K562 (cell line): Measurements from ENCODE around the gene HOXC12. TPM values are rescaled to one million over a fixed set of nuclear protein-coding genes. Genes with fewer than 3 reads are reported as not detected.

Experiments used
- ATAC-seq: fragments of 200-7000 bp; cut with Tn5 transposase; 3 replicates; pipeline ENCODE4 v1.9.1; 2020; ENCODE audit warnings: moderate library complexity
- BruUV-seq: library from RNA; stranded (reverse); fragments of 400-500 nt; replicated peaks from 2 replicates; lab custom pipeline; 2021; lab: Mats Ljungman, UMichigan
- CTCF ChIA-PET: fragments of 300-600 bp; formaldehyde crosslinking; extraction: SDS; loops from one replicate; lab custom pipeline; 2021; ENCODE audit warnings: low intra/inter-chr PET ratio; lab: Yijun Ruan, JAX
- POLR2A ChIA-PET: fragments of 300-600, 350-650 bp; sonication (Branson Sonifier 250); formaldehyde crosslinking; extraction: SDS; loops from one replicate; lab custom pipeline; 2021; ENCODE audit warnings: antibody characterized with exemption, inconsistent platforms; lab: Yijun Ruan, JAX
- DNase-seq, 4 experiments: peaks; one replicate each; pipeline versions ENCODE4 v3.0.0 to v3.0.0-alpha.2; 2011 to 2018; ENCODE audit warnings: low spot score in 3 of 4, mixed read lengths in 3 of 4; ENCODE audit errors: extremely low read depth in 1 of 4
- FAIRE-seq: peaks from 2 replicates; lab custom pipeline; 2011; peaks lifted over from hg19 to GRCh38; lab: Jason Lieb, UNC
- H2AFZ ChIP-seq: 2 replicates; pipeline ENCODE4 v1.6.0; 2011; ENCODE audit warnings: low read depth, low read length, control low read depth, inconsistent platforms
- H3K27ac ChIP-seq: fragments of 200-600 bp; 3 replicates; pipeline ENCODE4 v1.8.0; 2011; ENCODE audit warnings: low read depth, mild to moderate bottlenecking, control low read depth, inconsistent platforms, low read length, moderate library complexity, mixed read lengths; ENCODE audit errors: extremely low read depth
- H3K27me3 ChIP-seq, 2 experiments: fragments of 300-600 bp in 1 of 2; 2 replicates in 1 of 2; 3 replicates in 1 of 2; pipeline versions ENCODE4 v1.6.0 to v1.8.0; 2011; ENCODE audit warnings: inconsistent platforms in 2 of 2, low read length in 2 of 2, mild to moderate bottlenecking in 1 of 2, mixed read lengths in 1 of 2, moderate library complexity in 1 of 2; ENCODE audit not compliant: control insufficient read depth in 2 of 2, insufficient read depth in 2 of 2
- H3K36me3 ChIP-seq: fragments of 300-600 bp; 3 replicates; pipeline ENCODE4 v1.8.0; 2011; ENCODE audit warnings: mild to moderate bottlenecking, low read length, inconsistent platforms; ENCODE audit not compliant: control insufficient read depth, insufficient read depth
- H3K4me1 ChIP-seq, 2 experiments: fragments of 200-600 bp in 1 of 2; replicated peaks in 1 of 2; 2 replicates in 1 of 2; 3 replicates in 1 of 2; pipeline versions ENCODE4 v1.5.1 to v1.8.0; 2011; ENCODE audit warnings: inconsistent platforms in 2 of 2, low read length in 2 of 2, mild to moderate bottlenecking in 1 of 2, mixed read lengths in 1 of 2, moderate library complexity in 1 of 2; ENCODE audit not compliant: control insufficient read depth in 2 of 2, insufficient read depth in 2 of 2
- H3K4me2 ChIP-seq: 2 replicates; pipeline ENCODE4 v1.6.1; 2011; ENCODE audit warnings: low read length, control low read depth, inconsistent platforms, mixed read lengths; ENCODE audit not compliant: insufficient read depth
- H3K4me3 ChIP-seq: fragments of 200-600 bp; sonication (generic), shearing (Covaris generic); 2 replicates; pipeline ENCODE4 v1.5.1; 2016; ENCODE audit warnings: control low read depth, inconsistent platforms
- H3K79me2 ChIP-seq: fragments of 200-600 bp; 3 replicates; pipeline ENCODE4 v1.8.0; 2011; ENCODE audit warnings: low read length, inconsistent platforms; ENCODE audit not compliant: control insufficient read depth, insufficient read depth
- H3K9ac ChIP-seq, 2 experiments: 2 replicates each; pipeline versions ENCODE4 v1.6.0 to v1.6.1; 2011; ENCODE audit warnings: low read depth in 2 of 2, low read length in 2 of 2, control low read depth in 1 of 2, inconsistent platforms in 1 of 2, mild to moderate bottlenecking in 1 of 2, mixed read lengths in 1 of 2; ENCODE audit not compliant: insufficient read depth in 1 of 2
- H3K9me1 ChIP-seq: one replicate; pipeline ENCODE4 v1.6.0; 2011; ENCODE audit warnings: inconsistent platforms, mild to moderate bottlenecking, low read length, moderate library complexity; ENCODE audit not compliant: control insufficient read depth, insufficient read depth
- H3K9me3 ChIP-seq: replicated peaks from 2 replicates; pipeline ENCODE4 v1.5.1; 2011; ENCODE audit warnings: low read depth, low read length, inconsistent platforms; ENCODE audit not compliant: control insufficient read depth, insufficient read depth
- H4K20me1 ChIP-seq: replicated peaks from 2 replicates; pipeline ENCODE4 v1.6.1; 2011; ENCODE audit warnings: low read length, inconsistent platforms, mixed read lengths; ENCODE audit not compliant: control insufficient read depth, insufficient read depth
- EZH2 ChIP-seq: IDR thresholded peaks from 2 replicates; pipeline ENCODE4 v1.6.1; 2012; ENCODE audit warnings: low read depth, mild to moderate bottlenecking, inconsistent platforms, low read length, borderline replicate concordance
- MTA2 ChIP-seq: fragments of 450-650 bp; IDR thresholded peaks from 2 replicates; pipeline ENCODE4 v1.6.1; 2016; ENCODE audit warnings: low read depth
- MYC ChIP-seq, 2 experiments: fragments of 250-450 bp in 1 of 2; sonication (Bioruptor Pico) in 1 of 2; IDR thresholded peaks; 2 replicates each; pipeline versions ENCODE4 v1.5.1 to v1.6.1; 2012 to 2021; ENCODE audit warnings: low read depth in 2 of 2, borderline replicate concordance in 1 of 2, improper control_type of control experiment in 1 of 2, low read length in 1 of 2, mild to moderate bottlenecking in 1 of 2, moderate library complexity in 1 of 2
- SRSF9 ChIP-seq: fragments of 200-400 bp; formaldehyde crosslinking; IDR thresholded peaks from 2 replicates; pipeline ENCODE4 v1.6.1; 2017; ENCODE audit warnings: low read depth, low read length, borderline replicate concordance
- TRIM24 ChIP-seq, 2 experiments: fragments of 450-650 bp; IDR thresholded peaks; 2 replicates each; pipeline ENCODE4 v1.6.1; 2016
- ZNF311 ChIP-seq: fragments of 250-450 bp; sonication (Bioruptor Pico); IDR thresholded peaks from 2 replicates; pipeline ENCODE4 v1.4.0; 2020; ENCODE audit warnings: mild to moderate bottlenecking, moderate library complexity
- WGBS: fragments of 100-300 bp; shearing (Covaris generic); methylation state at CpG from one replicate; pipeline ENCODE4 v1.1.6; 2016; ENCODE audit warnings: low coverage, mixed read lengths; ENCODE audit not compliant: insufficient coverage; ENCODE audit errors: missing lambda C conversion rate; 5-methylcytosine and 5-hydroxymethylcytosine counted together
- in situ Hi-C: fragments of 300-500 bp; cut with MboI; formaldehyde crosslinking; loops from 4 replicates; pipeline ENCODE4 v1.15.0; 2018; ENCODE audit warnings: inconsistent platforms, mixed read lengths
- intact Hi-C: fragments of 100-400 bp; cut with micrococcal nuclease; formaldehyde crosslinking; loops from 2 replicates; pipeline ENCODE4 v1.14.2; 2022
- polyA plus RNA-seq, 8 experiments: library from polyadenylated mRNA; depleted of rRNA in 4 of 8; stranded (reverse) in 5 of 8; unstranded in 3 of 8; fragments of >200 nt; fragmentation: Nextera tagmentation in 2 of 8; fragmentation: Illumina TruSeq in 1 of 8; extraction: Ambion mirVana in 2 of 8; extraction: Trizol in 1 of 8; gene quantifications; 2 replicates each; pipeline versions ENCODE4 v1.2.1 to v1.2.3, GENCODE V29; 2011 to 2014; ENCODE audit warnings: inconsistent platforms in 1 of 8, missing spikeins in 1 of 8
- total RNA-seq, 7 experiments: library from RNA; depleted of rRNA in 6 of 7; stranded (reverse); fragments of >200 nt in 6 of 7; fragmentation: Illumina TruSeq in 2 of 7; extraction: Trizol in 2 of 7; gene quantifications; 2 replicates each; pipeline versions ENCODE4 v1.2.1 to v1.2.3, GENCODE V29; 2011 to 2021; ENCODE audit warnings: low replicate concordance in 1 of 7
- TF ChIP-seq, protein P1 (sequence below): fragments of 250-450 bp; sonication (Bioruptor Pico); IDR thresholded peaks from 2 replicates; pipeline ENCODE4 v1.4.0; 2020; ENCODE audit warnings: borderline replicate concordance

HOXC12 gene
- total and polyA plus RNA-seq, 9 of the 15 experiments (the other 6 are each of a cell fraction or from before 2014, with no cell fraction given), result 0.04 to 0.36 (median 0.11) TPM; not detected in 1

DNA sequence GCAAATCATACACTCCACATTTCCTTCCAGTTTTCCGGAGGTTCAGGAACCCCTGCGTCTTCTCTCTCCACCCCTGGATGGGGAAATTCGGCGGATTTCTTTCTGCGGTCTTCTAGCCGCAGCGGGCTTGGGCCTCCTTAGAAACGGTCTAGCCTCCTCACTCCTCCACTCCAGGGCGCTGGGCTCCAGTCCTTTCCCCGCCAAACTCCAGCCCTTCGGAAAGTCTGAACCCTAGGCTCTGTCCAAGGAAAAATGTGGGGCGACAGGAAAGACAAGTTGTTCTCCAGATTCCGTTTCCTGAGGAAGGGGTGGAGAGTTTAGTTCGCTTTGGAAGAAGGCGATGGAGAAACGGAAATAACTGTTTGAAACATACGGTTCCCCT, 28.9 kb downstream of the HOXC12 start:
- ChIA-PET CTCF (interaction anchor here (1.9 to 2.7 kb wide), 2 partner anchors 218 to 232 kb away, joined by 9 to 22 read pairs; no protein-coding TSS in a partner anchor), POLR2A (no interaction called here)
- no peak overlapping the region for H3K4me2 ChIP-seq
- peaks cover 24 to 27% of the 10 kb centered on the region in 2 experiments for H3K27me3 ChIP-seq
- peaks cover 17 to 38% of the 10 kb centered on the region in 2 experiments for H3K4me1 ChIP-seq
- in situ Hi-C loops (loop anchor here (10.0 kb wide), 1 partner anchor 381 kb away; the partner anchor contains the start of gene GPR84), intact Hi-C loops (loop anchor here (10.0 kb wide), 1 partner anchor 381 kb away; the partner anchor contains the start of gene GPR84)
- no peak overlapping the region for H3K9ac ChIP-seq
- ATAC-seq (no peak), DNase-seq (no peak), FAIRE-seq (no peak)
- H3K9me3 ChIP-seq, result no peaks in the 10 kb centered on the region
- H3K27ac ChIP-seq, result no peak overlapping the region
- TF ChIP-seq MYC (IDR thresholded peaks at IDR 0.05; ENCODE audit: low read depth, low read length), result no peak
- TF ChIP-seq MYC (CRISPR knock-in tag; IDR thresholded peaks at IDR 0.05; ENCODE audit: borderline replicate concordance, low read depth), result no peak
- TF ChIP-seq, protein P1, sequence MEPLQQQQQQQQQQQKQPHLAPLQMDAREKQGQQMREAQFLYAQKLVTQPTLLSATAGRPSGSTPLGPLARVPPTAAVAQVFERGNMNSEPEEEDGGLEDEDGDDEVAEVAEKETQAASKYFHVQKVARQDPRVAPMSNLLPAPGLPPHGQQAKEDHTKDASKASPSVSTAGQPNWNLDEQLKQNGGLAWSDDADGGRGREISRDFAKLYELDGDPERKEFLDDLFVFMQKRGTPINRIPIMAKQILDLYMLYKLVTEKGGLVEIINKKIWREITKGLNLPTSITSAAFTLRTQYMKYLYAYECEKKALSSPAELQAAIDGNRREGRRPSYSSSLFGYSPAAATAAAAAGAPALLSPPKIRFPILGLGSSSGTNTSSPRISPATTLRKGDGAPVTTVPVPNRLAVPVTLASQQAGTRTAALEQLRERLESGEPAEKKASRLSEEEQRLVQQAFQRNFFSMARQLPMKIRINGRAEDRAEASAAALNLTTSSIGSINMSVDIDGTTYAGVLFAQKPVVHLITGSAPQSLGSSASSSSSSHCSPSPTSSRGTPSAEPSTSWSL, result no peak
- 0 out of 2 replicates have a peak, but pooled peaks have one; percentile 36 for TF ChIP-seq EZH2
- no peak for TF ChIP-seq TRIM24 (IDR thresholded peaks at IDR 0.05)
- no peak for TF ChIP-seq MTA2
- no peak for TF ChIP-seq SRSF9
- no peak for TF ChIP-seq ZNF311 (CRISPR knock-in tag)
- no peak overlapping the region for H3K4me3 ChIP-seq
- BruUV-seq, result no TSS peak
- H3K36me3 ChIP-seq, result no peaks in the 10 kb centered on the region
- no peaks in the 10 kb centered on the region for H3K9me1 ChIP-seq
- H3K79me2 ChIP-seq, result no peaks in the 10 kb centered on the region
- no peak overlapping the region for H2AFZ ChIP-seq
- 53% methylated on average over 17 of the region's 17 CpGs for WGBS
- no peaks in the 10 kb centered on the region; the same call in 1 of the 2 replicates for H4K20me1 ChIP-seq
